Neural progenitor cell (in vitro differentiated cells): ENCODE results near the gene PLCXD3. TPM values are rescaled to one million over a fixed set of nuclear protein-coding genes. Genes with fewer than 3 reads are reported as not detected.

Experiments
- DNase-seq: peaks from one replicate; pipeline ENCODE4 v3.0.0-alpha.2; 2016; ENCODE audit warnings: low spot score
- H2AFZ ChIP-seq: fragments of 200-600 bp; sonication (generic); replicated peaks from 2 replicates; pipeline ENCODE4 v1.6.1; 2016; ENCODE audit warnings: antibody characterized with exemption
- H3F3A ChIP-seq: fragments of 200-600 bp; sonication (generic); 2 replicates; pipeline ENCODE4 v1.6.1; 2016; ENCODE audit warnings: antibody characterized with exemption, low read depth
- H3K27ac ChIP-seq: fragments of 200-600 bp; sonication (generic); 2 replicates; pipeline ENCODE4 v1.5.1; 2016; ENCODE audit warnings: mild to moderate bottlenecking
- H3K27me3 ChIP-seq: fragments of 200-600 bp; sonication (generic); 2 replicates; pipeline ENCODE4 v1.6.1; 2016; ENCODE audit warnings: mild to moderate bottlenecking, moderate library complexity
- H3K36me3 ChIP-seq: fragments of 200-600 bp; sonication (generic); 2 replicates; pipeline ENCODE4 v1.5.1; 2016
- H3K4me1 ChIP-seq: fragments of 200-600 bp; sonication (generic); 2 replicates; pipeline ENCODE4 v1.6.1; 2016; ENCODE audit warnings: mixed run types
- H3K4me2 ChIP-seq: fragments of 200-600 bp; sonication (generic); 2 replicates; pipeline ENCODE4 v1.6.1; 2016
- H3K4me3 ChIP-seq: fragments of 200-600 bp; sonication (generic); 2 replicates; pipeline ENCODE4 v1.5.1; 2016
- H3K79me2 ChIP-seq: fragments of 200-600 bp; sonication (generic); 2 replicates; pipeline ENCODE4 v1.6.1; 2016; ENCODE audit warnings: low read depth
- H3K9ac ChIP-seq: fragments of 200-600 bp; sonication (generic); 2 replicates; pipeline ENCODE4 v1.6.1; 2016
- H3K9me3 ChIP-seq: fragments of 200-600 bp; sonication (generic); 2 replicates; pipeline ENCODE4 v1.5.1; 2016; ENCODE audit warnings: low read depth
- H4K20me1 ChIP-seq: fragments of 200-600 bp; sonication (generic); 2 replicates; pipeline ENCODE4 v1.6.1; 2016; ENCODE audit warnings: low read depth
- H3K27ac Mint-ChIP-seq: 3 replicates; pipeline ENCODE4 v1.8.0; 2021; ENCODE audit warnings: mixed read lengths
- H3K27me3 Mint-ChIP-seq: 2 replicates; pipeline ENCODE4 v1.8.0; 2022; ENCODE audit warnings: low read depth, mild to moderate bottlenecking, inconsistent platforms, moderate library complexity, mixed read lengths; ENCODE audit not compliant: insufficient read depth
- H3K36me3 Mint-ChIP-seq: 3 replicates; pipeline ENCODE4 v1.8.0; 2021; ENCODE audit warnings: mixed read lengths
- H3K4me1 Mint-ChIP-seq: 3 replicates; pipeline ENCODE4 v1.8.0; 2021; ENCODE audit warnings: mixed read lengths
- H3K4me3 Mint-ChIP-seq: 3 replicates; pipeline ENCODE4 v1.8.0; 2021; ENCODE audit warnings: mild to moderate bottlenecking, moderate library complexity, mixed read lengths
- H3K9me3 Mint-ChIP-seq: 3 replicates; pipeline ENCODE4 v1.8.0; 2020; ENCODE audit warnings: mixed read lengths
- CTCF ChIP-seq: fragments of 200-600 bp; sonication (generic); IDR thresholded peaks from 2 replicates; pipeline ENCODE4 v1.5.1; 2017; ENCODE audit warnings: antibody characterized with exemption, mild to moderate bottlenecking
- EZH2 ChIP-seq: fragments of 200-600 bp; sonication (generic); IDR thresholded peaks from 2 replicates; pipeline ENCODE4 v1.6.1; 2017; ENCODE audit warnings: antibody characterized with exemption, mild to moderate bottlenecking, moderate library complexity
- EZH2phosphoT487 ChIP-seq: fragments of 200-600 bp; sonication (generic); IDR thresholded peaks from 2 replicates; pipeline ENCODE4 v1.6.1; 2017; ENCODE audit warnings: antibody characterized with exemption
- total RNA-seq: library from RNA; depleted of rRNA; stranded (reverse); fragments of >200 nt; gene quantifications from 2 replicates; pipeline ENCODE4 v1.2.3, GENCODE V29; 2015; ENCODE audit warnings: low replicate concordance

The PLCXD3 gene
- total RNA-seq, 1 donor from 2014 or later = not detected

DNA sequence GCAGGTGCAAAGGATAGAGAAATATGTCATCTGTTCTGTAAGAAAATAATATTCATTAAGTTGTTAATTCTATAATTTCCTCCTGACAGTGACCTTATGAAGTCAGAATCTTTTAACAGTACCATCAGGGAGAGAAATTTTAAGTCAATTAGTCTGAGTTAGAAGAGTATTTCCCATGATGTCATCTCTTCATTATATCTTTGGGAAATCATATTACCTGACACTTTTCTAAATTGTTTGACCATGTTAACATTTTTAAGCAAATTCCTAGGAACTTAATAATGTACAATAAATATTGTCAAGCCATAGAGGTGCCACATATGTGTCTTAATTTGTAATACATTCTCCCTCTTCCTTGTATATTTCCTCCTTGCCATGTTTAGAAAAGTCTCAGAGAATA, 172.7 kb downstream of the PLCXD3 start:
- no peak for DNase-seq
- Mint-ChIP-seq H3K4me1 (peaks cover 18% of the 10 kb centered on the region), H3K4me3 (no peak overlapping the region), H3K36me3 (no peaks in the 10 kb centered on the region), H3K27me3 (no peaks in the 10 kb centered on the region), H3K9me3 (peaks cover 2% of the 10 kb centered on the region), H3K27ac (no peak overlapping the region)
- Histone ChIP-seq H3K27me3 (no peaks in the 10 kb centered on the region), H3F3A (peaks cover 4% of the 10 kb centered on the region), H4K20me1 (no peaks in the 10 kb centered on the region), H3K79me2 (no peaks in the 10 kb centered on the region), H3K27ac (no peak overlapping the region), H3K9ac (no peak overlapping the region), H3K4me2 (no peak overlapping the region), H2AFZ (no peak overlapping the region), H3K36me3 (no peaks in the 10 kb centered on the region), H3K4me3 (no peak overlapping the region), H3K9me3 (no peaks in the 10 kb centered on the region), H3K4me1 (peaks cover 19% of the 10 kb centered on the region)
- TF ChIP-seq EZH2 = no peak
- no peak for TF ChIP-seq CTCF
- TF ChIP-seq EZH2phosphoT487 = no peak

- Mint-ChIP-seq H3K9me3 (peaks cover 2% of the 10 kb centered on the region), H3K27ac (no peak overlapping the region), H3K4me3 (no peak overlapping the region), H3K27me3 (no peaks in the 10 kb centered on the region), H3K4me1 (peaks cover 18% of the 10 kb centered on the region), H3K36me3 (no peaks in the 10 kb centered on the region)
- Histone ChIP-seq H3K4me1 (peaks cover 19% of the 10 kb centered on the region), H2AFZ (no peak overlapping the region), H3K79me2 (no peaks in the 10 kb centered on the region), H3F3A (peaks cover 4% of the 10 kb centered on the region), H3K9ac (no peak overlapping the region), H3K27ac (no peak overlapping the region), H3K9me3 (no peaks in the 10 kb centered on the region), H3K4me2 (no peak overlapping the region), H3K36me3 (no peaks in the 10 kb centered on the region), H4K20me1 (no peaks in the 10 kb centered on the region), H3K4me3 (no peak overlapping the region), H3K27me3 (no peaks in the 10 kb centered on the region)
- TF ChIP-seq CTCF = no peak
- no peak for TF ChIP-seq EZH2phosphoT487
- TF ChIP-seq EZH2 = no peak
- DNase-seq = no peak
Observed at GRCh38 chr5:41337216-41337615, 173.2 kb downstream of the PLCXD3 start.

DNA sequence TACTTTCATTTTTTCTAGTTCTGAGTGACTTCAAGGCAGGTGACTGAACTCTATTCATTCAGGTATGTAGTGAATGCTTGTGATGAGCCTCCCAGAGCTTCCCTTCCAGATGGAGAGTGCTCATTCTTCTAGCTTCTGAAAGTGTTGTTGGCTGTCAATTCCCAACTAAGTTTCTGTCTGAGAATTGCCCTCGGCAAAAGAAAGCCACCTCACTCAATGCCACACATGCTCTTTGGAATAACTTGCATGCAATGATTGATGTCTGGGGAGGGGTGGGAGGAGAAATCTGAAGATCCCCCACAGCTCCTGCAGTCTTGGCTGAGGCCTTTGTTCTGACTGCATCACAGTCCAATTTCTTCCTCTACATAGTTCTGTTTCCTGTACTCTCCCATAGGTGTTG, 173.9 kb downstream of the PLCXD3 start:
- H3K27me3 Mint-ChIP-seq = no peaks in the 10 kb centered on the region
- H3F3A ChIP-seq = peaks cover 4% of the 10 kb centered on the region
- H3K36me3 ChIP-seq = no peaks in the 10 kb centered on the region
- no peak overlapping the region for H3K9ac ChIP-seq
- no peak overlapping the region for H3K27ac ChIP-seq
- no peaks in the 10 kb centered on the region for H3K36me3 Mint-ChIP-seq
- H3K4me2 ChIP-seq = no peak overlapping the region
- H3K27ac Mint-ChIP-seq = no peak overlapping the region
- H2AFZ ChIP-seq = no peak overlapping the region
- TF ChIP-seq CTCF (no peak), EZH2phosphoT487 (no peak), EZH2 (no peak)
- DNase-seq = no peak
- H3K4me1 ChIP-seq = peaks cover 19% of the 10 kb centered on the region
- no peak overlapping the region for H3K4me3 ChIP-seq
- no peak overlapping the region for H3K4me3 Mint-ChIP-seq
- H3K27me3 ChIP-seq = no peaks in the 10 kb centered on the region
- H4K20me1 ChIP-seq = no peaks in the 10 kb centered on the region
- peaks cover 18% of the 10 kb centered on the region for H3K4me1 Mint-ChIP-seq
- H3K9me3 Mint-ChIP-seq = peaks cover 2% of the 10 kb centered on the region
- no peaks in the 10 kb centered on the region for H3K79me2 ChIP-seq
- no peaks in the 10 kb centered on the region for H3K9me3 ChIP-seq
